ENCODE data around the gene SUMO3.

Gene SUMO3

DNA sequence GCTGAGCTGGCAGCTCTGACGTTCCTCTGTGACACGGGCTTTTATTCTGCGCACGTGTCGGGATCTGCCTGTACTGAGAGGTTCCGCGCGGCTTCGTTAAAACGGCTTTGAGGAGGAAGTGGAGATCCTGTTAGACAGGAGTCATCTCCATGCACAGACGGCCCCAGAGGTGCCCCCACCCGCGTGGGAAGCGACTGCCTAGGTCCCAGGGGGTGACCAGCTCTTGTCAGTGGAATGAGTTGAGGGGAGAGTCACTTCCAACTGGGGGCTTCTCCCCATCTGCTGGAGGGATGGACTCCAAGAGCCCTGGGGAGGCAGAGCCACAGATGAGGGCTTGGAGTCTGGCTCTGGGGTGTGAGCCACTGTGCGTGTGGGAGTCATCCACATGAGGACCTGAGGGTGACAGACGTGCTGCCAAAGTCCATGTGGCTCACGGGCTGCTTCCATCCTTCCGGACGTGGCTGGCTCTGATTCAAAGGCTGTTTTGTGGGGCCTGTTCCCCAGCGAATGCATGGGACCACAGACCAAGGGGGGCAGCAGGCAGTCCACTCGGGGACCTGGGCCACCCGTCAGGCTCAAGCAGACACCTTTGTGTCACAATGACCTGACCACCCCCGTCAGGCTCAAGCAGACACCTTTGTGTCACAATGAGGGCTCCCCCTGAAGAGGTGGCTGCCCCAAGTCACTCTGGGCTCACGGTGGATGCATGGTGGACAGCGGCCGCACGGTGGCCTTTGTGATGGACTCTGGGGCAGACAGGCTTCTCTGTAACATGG is 28.8 kb upstream of the SUMO3 start:
- DNase-seq: peak; percentile 70

- DNase-seq: no peak
Observed at GRCh38 chr21:44846224-44846484, 28.3 kb upstream of the SUMO3 start.

GRCh38 chr21:44845418-44846223 is 27.8 kb upstream of the SUMO3 start:
- DNase-seq: peak; percentile 83

GRCh38 chr21:44844256-44844655 is 26.4 kb upstream of the SUMO3 start:
- peak; percentile 54 for DNase-seq

DNA sequence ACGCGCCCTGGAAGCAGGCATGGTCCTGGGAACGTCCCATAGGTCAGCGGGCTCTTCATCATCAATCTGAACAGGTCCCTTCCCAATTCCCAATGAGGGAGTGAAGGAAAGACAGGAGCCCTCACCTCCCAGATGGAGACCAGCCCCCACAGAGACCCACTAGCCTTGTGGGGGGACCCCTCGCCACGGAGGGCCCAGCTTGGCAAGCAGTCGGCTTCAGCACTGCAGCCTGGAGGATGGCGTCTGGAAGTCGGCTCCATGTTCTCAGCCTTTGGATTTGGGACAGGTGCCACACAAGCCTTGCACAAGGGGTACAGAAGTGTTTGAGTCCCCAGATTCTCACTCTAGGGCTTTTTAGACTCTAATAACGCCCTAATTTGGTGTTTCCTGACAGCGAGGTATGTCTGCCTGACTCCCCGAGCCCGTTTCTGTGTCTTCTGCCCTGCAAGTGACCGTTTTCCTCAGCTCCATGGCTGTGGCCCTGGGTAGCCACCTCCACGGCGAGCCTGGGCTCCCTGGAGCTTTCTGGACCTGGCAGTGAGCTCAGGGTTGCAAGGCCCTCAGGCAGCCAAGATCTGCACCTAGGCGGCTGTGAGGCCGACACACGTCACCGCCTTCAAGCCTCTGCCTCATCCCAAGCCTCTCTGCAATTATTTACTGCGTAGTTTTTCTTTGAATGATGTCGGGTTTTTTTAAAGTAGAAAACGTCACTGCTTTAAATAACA is 25.0 kb upstream of the SUMO3 start:
- DNase-seq: peak; percentile 31

DNA sequence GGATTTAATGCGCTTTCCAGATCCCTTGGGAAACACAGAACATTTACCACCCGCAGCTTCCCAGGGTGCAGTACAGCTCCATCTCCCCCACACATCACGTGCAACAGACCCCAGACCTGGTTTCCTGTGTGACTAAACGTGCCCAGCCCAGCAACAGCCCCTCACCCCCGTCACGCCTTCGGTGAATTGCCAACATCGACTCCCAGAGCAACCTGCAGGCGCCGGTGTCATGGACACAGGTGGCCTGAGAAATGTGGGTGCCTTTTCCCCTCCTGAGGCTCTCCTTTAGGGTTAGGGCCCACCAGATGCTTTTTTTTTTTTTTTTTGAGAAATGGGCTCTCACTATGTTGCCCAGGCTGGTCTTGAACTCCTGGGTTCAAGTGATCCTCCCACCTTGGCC is 24.2 kb upstream of the SUMO3 start:
- DNase-seq: peak; percentile 39

DNA sequence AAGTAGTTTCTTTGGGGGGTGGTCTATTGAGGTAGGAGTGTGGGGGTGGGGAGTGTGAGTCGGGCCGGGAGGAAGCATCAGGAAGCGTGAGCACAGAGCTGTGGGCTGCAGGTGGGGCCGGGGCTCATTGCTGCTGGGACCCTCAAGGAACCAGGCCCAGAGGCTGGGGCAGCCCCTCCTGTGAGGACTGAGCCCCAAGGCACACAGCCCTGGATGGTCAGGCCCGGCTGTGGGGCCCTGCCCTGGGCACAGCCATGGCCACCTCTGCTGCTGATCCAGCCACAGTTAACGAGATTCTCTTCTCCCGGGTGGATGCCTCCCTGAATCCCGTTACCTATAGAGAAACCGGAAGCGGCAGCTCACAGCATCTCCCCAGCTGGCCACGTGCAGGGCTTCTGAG is 22.9 kb upstream of the SUMO3 start:
- peak; percentile 51 for DNase-seq

DNA sequence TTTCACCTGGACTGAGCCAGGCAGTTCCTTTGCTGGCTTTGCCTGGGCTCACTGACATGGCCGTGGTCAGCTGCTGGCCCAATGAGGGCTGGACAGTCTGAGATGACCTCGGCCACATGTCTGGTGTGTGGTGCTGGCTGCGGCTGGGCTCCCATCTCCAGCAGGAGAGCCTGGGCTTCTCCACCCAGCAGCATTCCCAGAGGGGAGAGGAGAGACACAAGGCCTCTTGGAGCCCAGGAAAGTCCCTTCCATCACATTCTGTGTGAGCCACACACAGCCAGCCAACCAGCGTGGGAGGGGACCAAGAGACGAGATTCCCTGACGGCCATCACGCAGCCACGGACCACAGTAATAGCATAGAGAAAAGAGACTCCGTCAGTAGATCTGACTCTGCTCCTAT is 21.1 kb upstream of the SUMO3 start:
- peak; percentile 22 for DNase-seq

DNA sequence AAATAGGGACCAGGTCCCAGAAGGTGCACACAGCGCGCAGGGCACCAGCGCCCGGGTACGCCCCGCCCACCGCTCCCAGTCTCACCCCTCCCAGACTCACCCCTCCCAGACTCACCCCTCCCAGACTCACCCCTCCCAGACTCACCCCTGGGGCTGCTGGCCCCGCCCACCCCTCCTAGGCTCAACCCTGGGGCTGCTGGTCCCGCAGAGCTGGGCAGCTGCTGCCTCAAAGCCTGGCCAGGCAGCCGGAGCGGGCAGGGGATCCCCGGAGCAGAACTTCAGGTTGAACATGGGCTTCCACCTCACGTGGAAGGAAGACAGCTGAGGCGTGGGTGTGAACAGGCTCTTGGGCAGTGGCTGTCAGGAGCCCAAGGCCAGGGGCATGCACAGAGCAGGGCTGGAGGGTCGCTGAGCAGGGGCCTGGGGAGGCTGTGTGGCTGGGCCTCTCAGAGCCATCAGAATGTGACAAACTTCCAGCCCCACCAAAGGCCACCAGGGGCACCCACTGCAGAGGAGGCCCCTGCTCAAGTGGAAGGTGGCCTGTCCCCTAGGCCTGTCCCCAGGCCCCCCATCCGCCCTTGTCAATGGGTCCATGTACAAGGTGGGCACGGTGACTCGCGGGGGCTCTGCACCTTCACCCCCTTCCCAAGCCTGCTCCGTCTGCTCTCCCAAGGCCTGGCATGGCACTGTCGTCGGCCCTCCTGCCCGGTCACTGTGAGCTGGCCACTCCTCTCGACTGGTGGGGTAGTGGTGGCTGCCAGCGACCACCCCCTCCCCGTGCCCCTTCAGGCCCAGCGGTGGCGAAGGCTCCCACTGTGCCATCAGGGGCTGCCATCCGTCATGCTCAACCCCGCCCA is 20.4 kb upstream of the SUMO3 start:
- peak; percentile 58 for DNase-seq

- DNase-seq: peak; percentile 14
Observed at GRCh38 chr21:44837537-44837936, 19.7 kb upstream of the SUMO3 start.

GRCh38 chr21:44836666-44837471 is 19.0 kb upstream of the SUMO3 start:
- peak; percentile 54 for DNase-seq

DNA sequence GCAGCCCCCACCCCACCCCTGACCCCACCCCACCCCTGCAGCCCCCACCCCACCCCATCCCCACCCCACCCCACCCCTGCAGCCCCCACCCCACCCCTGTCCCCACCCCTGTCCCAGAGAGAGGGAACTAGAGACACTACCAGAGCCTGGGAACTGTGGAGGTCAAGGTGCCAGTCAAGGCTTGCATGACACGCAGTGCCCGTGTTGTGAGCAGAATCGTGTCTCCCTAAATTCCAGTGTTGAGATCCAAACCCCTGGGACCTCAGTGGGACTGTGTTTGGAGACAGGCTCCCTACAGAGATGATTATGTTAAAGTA is 18.4 kb upstream of the SUMO3 start:
- DNase-seq: no peak

DNA sequence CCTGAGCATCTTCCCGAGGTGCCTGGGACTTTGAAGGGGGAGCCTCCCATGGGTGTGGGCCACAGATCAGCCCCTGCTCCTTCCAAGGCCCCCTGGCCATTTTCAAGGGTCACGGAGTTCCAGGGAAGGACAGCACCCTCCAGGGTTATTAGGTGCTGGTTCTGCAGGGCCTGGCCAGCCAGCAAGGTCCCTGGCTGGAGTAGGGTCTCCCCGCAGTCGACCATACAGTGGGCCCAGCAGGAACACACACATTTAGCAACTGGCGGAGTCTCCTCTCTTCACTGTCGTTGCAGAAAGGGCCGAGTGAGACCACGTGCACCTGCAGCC is 17.7 kb upstream of the SUMO3 start:
- peak; percentile 55 for DNase-seq

- DNase-seq: peak; percentile 52
Observed at GRCh38 chr21:44834951-44835646, 17.2 kb upstream of the SUMO3 start.

GRCh38 chr21:44834231-44834950 is 16.5 kb upstream of the SUMO3 start:
- DNase-seq: peak; percentile 54

- no peak for DNase-seq
Observed at GRCh38 chr21:44833663-44834062, 15.8 kb upstream of the SUMO3 start.

GRCh38 chr21:44832516-44833255 is 14.8 kb upstream of the SUMO3 start:
- peak; percentile 45 for DNase-seq

- peak; percentile 44 for DNase-seq
Observed at GRCh38 chr21:44831227-44831860, 13.5 kb upstream of the SUMO3 start.

DNA sequence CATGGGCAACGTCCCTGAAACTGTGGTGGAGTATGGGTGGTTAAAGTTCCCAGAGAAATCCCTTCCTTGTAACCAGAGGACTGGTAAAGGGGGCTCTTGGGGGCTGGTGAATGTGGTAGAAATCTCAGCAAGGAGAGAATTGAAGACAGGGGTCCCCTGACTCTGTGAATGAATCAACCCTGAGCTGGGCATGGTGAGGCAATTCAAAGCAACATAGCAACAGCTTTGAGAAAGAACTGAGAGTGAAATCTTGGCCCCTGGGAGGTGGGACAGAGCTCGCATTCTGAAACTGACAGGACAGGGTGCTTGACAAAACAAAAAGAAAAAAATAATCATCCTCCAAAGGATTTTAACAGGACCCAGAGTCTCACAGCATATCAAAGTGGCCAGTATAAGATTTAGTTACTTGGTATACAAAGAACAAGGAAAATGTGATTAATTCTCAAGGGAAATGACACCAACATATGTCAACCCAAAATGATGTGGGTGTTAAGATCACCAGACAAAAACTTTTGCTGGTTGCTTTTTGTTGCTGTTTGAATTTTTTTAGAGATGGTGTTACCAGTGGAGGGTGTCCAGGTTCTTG is 11.7 kb upstream of the SUMO3 start:
- no peak for DNase-seq

All from activated effector memory CD4-positive, alpha-beta T cell treated with anti-CD3 and anti-CD28 coated beads, Interleukin-2, amount 50 U/mL, for 16 hours (primary cell).